Prostate gland (tissue), 2 donors: Measurements from ENCODE around the gene SLC8A3.

Source experiments
- POLR2A ChIP-seq: fragments of 450-650 bp; IDR thresholded peaks from one replicate; pipeline ENCODE4 v1.6.1; 2016; ENCODE audit warnings: antibody characterized with exemption, mild to moderate bottlenecking
- POLR2AphosphoS5 ChIP-seq: sonication (generic); formaldehyde crosslinking; IDR thresholded peaks from one replicate; pipeline ENCODE4 v1.6.1; 2017; ENCODE audit warnings: antibody characterized with exemption
- TF ChIP-seq, protein P1 (sequence below), 4 experiments: fragments of 200-600 bp in 2 of 4; fragments of 450-650 bp in 2 of 4; sonication (generic) in 2 of 4; IDR thresholded peaks; 1 replicate in 3 of 4; 2 replicates in 1 of 4; pipeline ENCODE4 v1.5.1; 2016 to 2019; ENCODE audit warnings: antibody characterized with exemption in 4 of 4, mild to moderate bottlenecking in 2 of 4, moderate library complexity in 2 of 4

DNA sequence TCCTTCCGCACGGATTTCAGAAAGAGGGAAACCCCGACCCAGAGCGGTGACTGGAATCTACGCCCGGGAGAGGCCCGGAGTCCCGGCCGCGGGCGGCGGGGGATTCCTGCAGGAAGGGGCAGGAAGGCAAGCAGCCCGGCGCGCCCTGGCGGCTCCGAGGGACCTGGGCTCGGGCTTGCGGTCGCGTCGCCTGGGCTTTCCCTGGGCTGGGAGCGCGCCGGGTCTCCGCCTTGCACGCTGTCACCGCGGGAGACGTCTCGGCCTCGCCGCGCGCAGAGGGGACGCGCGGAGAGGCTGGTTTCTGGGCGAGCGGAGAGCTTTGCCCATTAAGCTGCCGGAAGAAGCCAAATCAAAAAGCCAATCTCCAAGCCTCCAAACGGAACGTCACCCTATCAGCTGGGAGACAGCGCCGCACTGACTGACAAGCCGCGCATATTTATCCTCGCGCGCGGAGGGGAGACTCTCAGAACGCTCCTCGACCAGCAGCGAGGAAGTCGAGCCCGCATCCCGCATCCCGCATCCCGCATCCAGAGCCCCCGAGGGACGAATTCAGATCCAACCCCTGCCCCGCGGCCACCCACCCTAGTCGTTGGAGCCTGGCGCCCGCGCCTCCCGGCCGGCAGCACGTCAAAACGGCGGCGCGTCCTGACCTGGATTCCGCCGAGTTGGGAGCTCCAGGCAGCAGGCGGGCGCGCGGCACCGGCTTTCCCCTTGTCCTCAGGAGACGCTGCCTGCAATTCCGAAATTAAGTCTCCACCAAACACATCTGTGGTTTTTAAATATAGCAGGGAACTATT, at the start of gene SLC8A3:
- TF ChIP-seq, protein P1, sequence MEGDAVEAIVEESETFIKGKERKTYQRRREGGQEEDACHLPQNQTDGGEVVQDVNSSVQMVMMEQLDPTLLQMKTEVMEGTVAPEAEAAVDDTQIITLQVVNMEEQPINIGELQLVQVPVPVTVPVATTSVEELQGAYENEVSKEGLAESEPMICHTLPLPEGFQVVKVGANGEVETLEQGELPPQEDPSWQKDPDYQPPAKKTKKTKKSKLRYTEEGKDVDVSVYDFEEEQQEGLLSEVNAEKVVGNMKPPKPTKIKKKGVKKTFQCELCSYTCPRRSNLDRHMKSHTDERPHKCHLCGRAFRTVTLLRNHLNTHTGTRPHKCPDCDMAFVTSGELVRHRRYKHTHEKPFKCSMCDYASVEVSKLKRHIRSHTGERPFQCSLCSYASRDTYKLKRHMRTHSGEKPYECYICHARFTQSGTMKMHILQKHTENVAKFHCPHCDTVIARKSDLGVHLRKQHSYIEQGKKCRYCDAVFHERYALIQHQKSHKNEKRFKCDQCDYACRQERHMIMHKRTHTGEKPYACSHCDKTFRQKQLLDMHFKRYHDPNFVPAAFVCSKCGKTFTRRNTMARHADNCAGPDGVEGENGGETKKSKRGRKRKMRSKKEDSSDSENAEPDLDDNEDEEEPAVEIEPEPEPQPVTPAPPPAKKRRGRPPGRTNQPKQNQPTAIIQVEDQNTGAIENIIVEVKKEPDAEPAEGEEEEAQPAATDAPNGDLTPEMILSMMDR (IDR thresholded peaks at IDR 0.05) = no peak
- TF ChIP-seq POLR2A (no peak), POLR2AphosphoS5 (no peak)
